A549 (cell line): ENCODE data around the gene EIF2S3B. TPM values are rescaled to one million over a fixed set of nuclear protein-coding genes. Genes with fewer than 3 reads are reported as not detected.

Experiments
- ATAC-seq, 2 experiments: fragments of 200-7000 bp in 1 of 2; fragments of >200 bp in 1 of 2; cut with Nextera tagmentation in 1 of 2; cut with Tn5 transposase in 1 of 2; 3 replicates each; pipeline versions ENCODE4 v1.8.0 to v1.9.1; 2018 to 2020; ENCODE audit warnings: mild to moderate bottlenecking in 1 of 2, moderate library complexity in 1 of 2
- CTCF ChIA-PET: fragments of 300-600 bp; sonication (Branson Sonifier 250); formaldehyde crosslinking; extraction: SDS; loops from one replicate; lab custom pipeline; 2021; ENCODE audit warnings: antibody characterized with exemption, inconsistent platforms; lab: Yijun Ruan, JAX
- POLR2A ChIA-PET: fragments of 350-600 bp; formaldehyde crosslinking; extraction: SDS; loops from one replicate; lab custom pipeline; 2021; ENCODE audit warnings: antibody characterized with exemption, inconsistent platforms; lab: Yijun Ruan, JAX
- DNase-seq, 2 experiments: peaks; one replicate each; pipeline versions ENCODE4 v3.0.0 to v3.0.0-alpha.2; 2011 to 2016; ENCODE audit warnings: low read depth in 1 of 2, low spot score in 1 of 2
- FAIRE-seq: peaks from 2 replicates; lab custom pipeline; 2011; peaks lifted over from hg19 to GRCh38; lab: Jason Lieb, UNC
- H3K27ac ChIP-seq, 2 experiments: fragments of >200 bp; sonication (Bioruptor Twin); formaldehyde crosslinking; 3 replicates each; pipeline ENCODE4 v1.5.1; 2016 to 2017
- H3K4me1 ChIP-seq: fragments of >200 bp; sonication (Bioruptor Twin); formaldehyde crosslinking; 3 replicates; pipeline ENCODE4 v1.6.1; 2016
- H3K4me2 ChIP-seq: fragments of >200 bp; sonication (Bioruptor Twin); formaldehyde crosslinking; 3 replicates; pipeline ENCODE4 v1.6.1; 2016
- H3K4me3 ChIP-seq: fragments of >200 bp; sonication (Bioruptor Twin); formaldehyde crosslinking; 3 replicates; pipeline ENCODE4 v1.5.1; 2016
- H3K9me3 ChIP-seq: fragments of >200 bp; sonication (Bioruptor Twin); formaldehyde crosslinking; 3 replicates; pipeline ENCODE4 v1.6.1; 2016
- BCL3 ChIP-seq: fragments of >200 bp; sonication (Bioruptor Twin); formaldehyde crosslinking; IDR thresholded peaks from 3 replicates; pipeline ENCODE4 v1.6.1; 2016
- BHLHE40 ChIP-seq: IDR thresholded peaks from 2 replicates; pipeline ENCODE4 v1.6.1; 2012; ENCODE audit warnings: low read depth, low read length, inconsistent platforms
- CBX2 ChIP-seq: fragments of 200-600 bp; sonication (generic); IDR thresholded peaks from 2 replicates; pipeline ENCODE4 v1.6.1; 2016; ENCODE audit warnings: low read depth, mild to moderate bottlenecking, borderline replicate concordance
- CHD4 ChIP-seq: fragments of 200-600 bp; sonication (generic); IDR thresholded peaks from 2 replicates; pipeline ENCODE4 v1.6.1; 2016; ENCODE audit warnings: antibody characterized with exemption, mild to moderate bottlenecking, borderline replicate concordance
- CTCF ChIP-seq: fragments of >200 bp; sonication (Bioruptor Twin); formaldehyde crosslinking; IDR thresholded peaks from 3 replicates; pipeline ENCODE4 v1.5.1; 2016
- E2F6 ChIP-seq: IDR thresholded peaks from 2 replicates; pipeline ENCODE4 v1.6.1; 2012; ENCODE audit warnings: low read depth, borderline replicate concordance
- EHF ChIP-seq: fragments of 250-450 bp; sonication (Bioruptor Pico); IDR thresholded peaks from 2 replicates; pipeline ENCODE4 v1.5.0; 2020; ENCODE audit warnings: mild to moderate bottlenecking
- ELK1 ChIP-seq: fragments of 150-350 bp; IDR thresholded peaks from 2 replicates; pipeline ENCODE4 v1.6.1; 2014; ENCODE audit warnings: low read depth, mild to moderate bottlenecking, low read length
- ESRRA ChIP-seq: fragments of 150-350 bp; IDR thresholded peaks from 2 replicates; pipeline ENCODE4 v1.6.1; 2014; ENCODE audit warnings: mild to moderate bottlenecking, low read length, borderline replicate concordance
- FOSB ChIP-seq: fragments of 250-450 bp; sonication (Bioruptor Pico); IDR thresholded peaks from 2 replicates; pipeline ENCODE4 v1.5.0; 2020; ENCODE audit warnings: mild to moderate bottlenecking, moderate library complexity
- HES2 ChIP-seq: fragments of >200 bp; sonication (Bioruptor Twin); formaldehyde crosslinking; IDR thresholded peaks from 2 replicates; pipeline ENCODE4 v1.6.1; 2016
- HEYL ChIP-seq: fragments of 250-450 bp; sonication (Bioruptor Pico); IDR thresholded peaks from 2 replicates; pipeline ENCODE4 v1.8.0; 2021; ENCODE audit warnings: mild to moderate bottlenecking, moderate library complexity
- HMGXB4 ChIP-seq: fragments of 250-450 bp; sonication (Bioruptor Pico); IDR thresholded peaks from 2 replicates; pipeline ENCODE4 v1.5.0; 2021; ENCODE audit warnings: mild to moderate bottlenecking, moderate library complexity, borderline replicate concordance
- HOXB13 ChIP-seq: fragments of 250-450 bp; sonication (Bioruptor Pico); IDR thresholded peaks from 2 replicates; pipeline ENCODE4 v1.5.0; 2020; ENCODE audit warnings: low read depth, mild to moderate bottlenecking, moderate library complexity
- HOXB5 ChIP-seq: fragments of 250-450 bp; sonication (Bioruptor Pico); IDR thresholded peaks from 2 replicates; pipeline ENCODE4 v1.5.0; 2020; ENCODE audit warnings: mild to moderate bottlenecking, moderate library complexity
- JUNB ChIP-seq: fragments of >200 bp; sonication (Bioruptor Twin); formaldehyde crosslinking; IDR thresholded peaks from 2 replicates; pipeline ENCODE4 v1.6.1; 2016
- KDM1A ChIP-seq: fragments of 200-600 bp; sonication (generic); IDR thresholded peaks from 2 replicates; pipeline ENCODE4 v1.6.1; 2016; ENCODE audit warnings: low read depth, mild to moderate bottlenecking
- KDM5A ChIP-seq: fragments of 200-600 bp; sonication (generic); IDR thresholded peaks from 2 replicates; pipeline ENCODE4 v1.6.1; 2016; ENCODE audit warnings: antibody characterized with exemption, mild to moderate bottlenecking
- MAFK ChIP-seq: fragments of 450-650 bp; IDR thresholded peaks from 2 replicates; pipeline ENCODE4 v1.6.1; 2014; ENCODE audit not compliant: partially characterized antibody
- MYC ChIP-seq: IDR thresholded peaks from 2 replicates; pipeline ENCODE4 v1.6.1; 2012; ENCODE audit warnings: mild to moderate bottlenecking, inconsistent platforms, low read length, improper control_type of control experiment, borderline replicate concordance
- NFE2L2 ChIP-seq: fragments of 150-350 bp; conservative IDR thresholded peaks from 2 replicates; pipeline ENCODE4 v1.6.1; 2014; ENCODE audit warnings: low read length
- NPAS2 ChIP-seq: fragments of 250-450 bp; sonication (Bioruptor Pico); IDR thresholded peaks from 2 replicates; pipeline ENCODE4 v1.8.0; 2022; ENCODE audit warnings: mild to moderate bottlenecking, moderate library complexity, borderline replicate concordance
- PBX3 ChIP-seq: IDR thresholded peaks from 2 replicates; pipeline ENCODE4 v1.6.1; 2012
- PHF8 ChIP-seq: fragments of 200-600 bp; sonication (generic); IDR thresholded peaks from 2 replicates; pipeline ENCODE4 v1.6.1; 2016; ENCODE audit warnings: low read depth, mild to moderate bottlenecking, antibody characterized with exemption, moderate library complexity, borderline replicate concordance
- RAD21 ChIP-seq, 2 experiments: fragments of >200 bp in 1 of 2; sonication (Bioruptor Twin) in 1 of 2; formaldehyde crosslinking in 1 of 2; IDR thresholded peaks in 1 of 2; conservative IDR thresholded peaks in 1 of 2; 2 replicates in 1 of 2; 3 replicates in 1 of 2; pipeline ENCODE4 v1.6.1; 2012 to 2018; ENCODE audit warnings: inconsistent platforms in 1 of 2
- RCOR1 ChIP-seq: fragments of 150-350 bp; IDR thresholded peaks from 2 replicates; pipeline ENCODE4 v1.6.1; 2014; ENCODE audit warnings: antibody characterized with exemption, low read length, low read depth
- RFX5 ChIP-seq: fragments of 450-650 bp; IDR thresholded peaks from 2 replicates; pipeline ENCODE4 v1.7.1; 2014; ENCODE audit warnings: antibody characterized with exemption, mild to moderate bottlenecking, moderate library complexity
- TFCP2L1 ChIP-seq: fragments of 250-450 bp; sonication (Bioruptor Pico); IDR thresholded peaks from 2 replicates; pipeline ENCODE4 v1.5.0; 2021; ENCODE audit warnings: mild to moderate bottlenecking
- WGBS: methylation state at CpG from one replicate; pipeline ENCODE4 v1.1.6; 2017; ENCODE audit errors: missing lambda C conversion rate; 5-methylcytosine and 5-hydroxymethylcytosine counted together
- polyA plus RNA-seq, 4 experiments: library from polyadenylated mRNA; depleted of rRNA in 3 of 4; stranded (reverse); fragments of >200 nt; fragmentation: RNase III in 1 of 4; extraction: RNeasy Plus Mini Kit Qiagen cat#74134 plus additional on column Dnase treatment in 1 of 4; gene quantifications; 2 replicates in 3 of 4; 3 replicates in 1 of 4; pipeline ENCODE4 v1.2.3, GENCODE V29; 2011 to 2017

The EIF2S3B gene
- polyA plus RNA-seq, 2 of the 4 experiments (the other 2 are of a cell fraction): 0.93 to 1.1 TPM

- CTCF ChIA-PET: interaction anchor here (0.6 to 1.2 kb wide), 2 partner anchors 11 to 42 kb away, joined by 3 to 5 read pairs; no protein-coding TSS in a partner anchor
- POLR2A ChIA-PET: no interaction called here
- ATAC-seq: no peak
- 11% methylated on average over 2 of the region's 2 CpGs for WGBS
- no peak for DNase-seq
- no peak for FAIRE-seq
- no peak overlapping the region for H3K4me3 ChIP-seq
- H3K4me2 ChIP-seq: no peak overlapping the region
- TF ChIP-seq PHF8 (no peak), CHD4 (no peak), NFE2L2 (no peak), MAFK (no peak), E2F6 (no peak), HOXB13 (CRISPR knock-in tag) (no peak), CTCF (no peak), TFCP2L1 (CRISPR knock-in tag) (no peak), FOSB (CRISPR knock-in tag) (no peak), RCOR1 (no peak), BCL3 (no peak), HOXB5 (CRISPR knock-in tag) (no peak), EHF (CRISPR knock-in tag) (no peak), CBX2 (no peak)
- no peaks in the 10 kb centered on the region for H3K9me3 ChIP-seq
- H3K27ac ChIP-seq: no peak overlapping the region
- H3K4me1 ChIP-seq: no peaks in the 10 kb centered on the region
These were observed 15.9 kb downstream of the EIF2S3B start for GRCh38 chr12:10521555-10521954.

- Histone ChIP-seq H3K9me3 (no peaks in the 10 kb centered on the region), H3K27ac (no peak overlapping the region), H3K4me2 (no peak overlapping the region), H3K4me1 (no peaks in the 10 kb centered on the region), H3K4me3 (no peak overlapping the region)
- FAIRE-seq: no peak
- ATAC-seq: no peak
- DNase-seq: no peak
- ChIA-PET POLR2A (no interaction called here), CTCF (no interaction called here)
- no peak for TF ChIP-seq FOSB (CRISPR knock-in tag)
- no peak for TF ChIP-seq ELK1
- TF ChIP-seq NPAS2 (CRISPR knock-in tag): no peak
- TF ChIP-seq ESRRA: no peak
- TF ChIP-seq HES2: no peak
- no peak for TF ChIP-seq PBX3
- no peak for TF ChIP-seq HOXB13 (CRISPR knock-in tag)
- no peak for TF ChIP-seq RAD21 (conservative IDR thresholded peaks at IDR 0.05 in 1 of 2, IDR thresholded peaks at IDR 0.05 in 1 of 2)
- no peak for TF ChIP-seq RFX5
- TF ChIP-seq KDM1A: no peak
- TF ChIP-seq JUNB: no peak
- TF ChIP-seq HMGXB4 (CRISPR knock-in tag): no peak
- TF ChIP-seq HEYL: no peak
- TF ChIP-seq KDM5A: no peak
- no peak for TF ChIP-seq MYC
- TF ChIP-seq BHLHE40: no peak
- WGBS: 6% methylated on average over 2 of the region's 2 CpGs
These were observed 22.7 kb downstream of the EIF2S3B start for GRCh38 chr12:10528174-10528953.
